AG10803 (cell line): ENCODE results near the gene ATP9B.
A peak's percentile ranks its signal among the peaks of the same experiment; 100 is the strongest.
"Not testable (repeated sequence)": the region's sequence is repeated elsewhere in the genome, so short reads cannot be mapped to it uniquely, and the experiment has no call there.

Experiments used
- DNase-seq: peaks from one replicate; pipeline ENCODE4 v3.0.0; 2010; ENCODE audit warnings: low read depth
- H3K4me3 ChIP-seq: 2 replicates; pipeline ENCODE4 v1.5.1; 2011; ENCODE audit warnings: mild to moderate bottlenecking, low read length, control low read depth
- TF ChIP-seq, protein P1 (sequence below): conservative IDR thresholded peaks from 2 replicates; pipeline ENCODE4 v1.5.1; 2011; ENCODE audit warnings: mild to moderate bottlenecking, low read length, control low read depth, inconsistent platforms

Gene ATP9B

DNA sequence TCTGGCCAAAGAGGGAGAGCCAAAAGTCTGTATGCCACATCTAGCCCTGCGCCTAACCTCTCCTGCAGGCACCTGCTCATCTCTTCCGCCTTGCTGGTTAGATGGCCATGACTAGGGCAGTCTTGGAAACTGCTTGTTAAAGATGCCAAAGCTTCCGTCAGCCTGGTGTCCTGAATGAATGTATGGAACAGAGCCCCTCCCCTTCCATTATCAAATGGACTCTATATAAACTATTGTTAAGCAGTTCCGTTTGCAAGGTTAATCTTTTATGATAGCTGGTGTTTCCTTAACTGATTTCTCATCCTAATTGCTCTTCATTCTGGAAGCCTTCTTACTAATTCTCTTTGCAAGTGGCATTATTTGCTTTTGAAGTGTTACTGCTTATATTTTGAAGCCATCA, 87.1 kb downstream of the ATP9B start:
- no peak overlapping the region for H3K4me3 ChIP-seq
- TF ChIP-seq, protein P1, sequence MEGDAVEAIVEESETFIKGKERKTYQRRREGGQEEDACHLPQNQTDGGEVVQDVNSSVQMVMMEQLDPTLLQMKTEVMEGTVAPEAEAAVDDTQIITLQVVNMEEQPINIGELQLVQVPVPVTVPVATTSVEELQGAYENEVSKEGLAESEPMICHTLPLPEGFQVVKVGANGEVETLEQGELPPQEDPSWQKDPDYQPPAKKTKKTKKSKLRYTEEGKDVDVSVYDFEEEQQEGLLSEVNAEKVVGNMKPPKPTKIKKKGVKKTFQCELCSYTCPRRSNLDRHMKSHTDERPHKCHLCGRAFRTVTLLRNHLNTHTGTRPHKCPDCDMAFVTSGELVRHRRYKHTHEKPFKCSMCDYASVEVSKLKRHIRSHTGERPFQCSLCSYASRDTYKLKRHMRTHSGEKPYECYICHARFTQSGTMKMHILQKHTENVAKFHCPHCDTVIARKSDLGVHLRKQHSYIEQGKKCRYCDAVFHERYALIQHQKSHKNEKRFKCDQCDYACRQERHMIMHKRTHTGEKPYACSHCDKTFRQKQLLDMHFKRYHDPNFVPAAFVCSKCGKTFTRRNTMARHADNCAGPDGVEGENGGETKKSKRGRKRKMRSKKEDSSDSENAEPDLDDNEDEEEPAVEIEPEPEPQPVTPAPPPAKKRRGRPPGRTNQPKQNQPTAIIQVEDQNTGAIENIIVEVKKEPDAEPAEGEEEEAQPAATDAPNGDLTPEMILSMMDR: no peak
- DNase-seq: no peak

GRCh38 chr18:79164706-79165105, 95.5 kb downstream of the ATP9B start:
- no peak overlapping the region for H3K4me3 ChIP-seq
- TF ChIP-seq, protein P1: no peak
- peak; percentile 52 for DNase-seq

DNA sequence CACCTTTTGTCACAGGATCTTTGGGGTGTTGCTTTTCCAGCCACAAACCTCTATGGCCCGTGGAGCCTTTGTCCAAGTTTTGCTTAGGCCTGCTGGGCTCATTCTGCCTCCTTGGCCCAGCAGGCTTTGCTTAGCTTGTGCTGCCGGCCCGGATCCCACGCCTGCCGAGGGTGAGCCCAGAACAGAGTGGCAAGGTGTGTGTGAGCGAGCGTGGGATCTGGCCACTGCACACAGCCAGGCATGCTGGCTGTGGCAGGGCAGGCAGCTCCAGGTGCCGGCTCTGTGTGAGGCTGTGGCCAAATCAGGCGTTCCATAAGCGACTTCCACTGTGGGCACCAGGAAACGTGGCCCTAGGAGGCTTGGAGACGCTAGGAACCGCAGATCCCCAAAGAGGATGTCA, 97.5 kb downstream of the ATP9B start:
- TF ChIP-seq, protein P1: no peak
- DNase-seq: no peak
- H3K4me3 ChIP-seq: no peak overlapping the region

DNA sequence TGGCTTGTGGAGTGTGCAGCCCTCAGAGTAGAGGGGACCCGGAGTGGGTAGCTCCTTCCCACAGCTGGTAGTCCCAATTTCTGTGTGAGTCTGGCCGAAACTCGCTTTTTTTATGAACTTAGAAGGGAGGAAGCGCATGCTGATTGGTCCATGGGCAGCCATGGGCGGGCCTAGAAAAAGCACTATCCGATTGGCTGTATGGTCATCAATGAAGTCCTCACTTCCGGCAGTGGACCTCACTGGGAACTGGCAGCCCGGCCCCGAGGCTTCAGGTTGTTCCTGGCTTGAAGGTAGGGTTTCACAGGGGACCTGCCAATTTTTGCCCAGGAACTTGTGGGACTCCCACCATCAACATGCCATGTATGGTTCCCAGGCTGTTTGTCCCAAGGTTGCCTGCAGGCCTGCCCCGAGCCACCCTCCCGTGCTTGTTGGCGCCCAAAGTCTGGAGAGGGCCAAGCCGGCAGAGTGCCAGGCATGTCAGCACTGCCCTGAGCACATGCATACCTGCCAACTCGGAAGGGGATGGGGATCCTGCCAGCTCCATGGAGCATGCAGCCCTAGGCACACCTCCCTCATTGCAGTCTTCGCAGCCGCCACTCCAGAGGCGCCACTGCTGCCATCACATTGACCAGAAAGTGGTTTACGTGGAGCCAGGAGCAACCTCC, 98.5 kb downstream of the ATP9B start:
- TF ChIP-seq, protein P1: no peak
- H3K4me3 ChIP-seq: no peak overlapping the region
- DNase-seq: no peak

GRCh38 chr18:79169958-79170555, 100.9 kb downstream of the ATP9B start:
- TF ChIP-seq, protein P1: no peak
- peak; percentile 37 for DNase-seq
- no peak overlapping the region for H3K4me3 ChIP-seq

GRCh38 chr18:79172331-79172730, 103.1 kb downstream of the ATP9B start:
- not testable (repeated sequence) for DNase-seq, H3K4me3 ChIP-seq

DNA sequence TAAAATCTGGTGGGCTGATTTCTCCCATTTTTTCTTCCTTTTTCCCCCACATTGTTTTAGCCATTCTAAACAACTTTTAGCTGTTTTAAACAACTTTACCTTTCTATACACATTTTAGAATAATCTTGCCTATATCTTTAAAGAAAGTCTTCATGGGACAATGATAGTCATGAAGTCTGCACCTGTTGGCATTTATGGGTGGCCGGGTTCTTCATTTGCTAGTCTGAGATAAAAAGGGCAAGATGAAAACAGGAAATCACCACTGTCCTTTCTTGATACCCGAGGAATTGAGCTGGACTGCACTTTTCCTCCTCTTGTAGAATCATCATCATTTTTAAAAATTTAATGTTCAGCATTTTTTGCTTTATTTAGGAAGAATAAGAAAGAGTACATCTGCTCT, 104.5 kb downstream of the ATP9B start:
- TF ChIP-seq, protein P1: no peak
- no peak overlapping the region for H3K4me3 ChIP-seq
- DNase-seq: no peak
